CD4-positive, alpha-beta T cell (primary cell): Measurements from ENCODE around the gene MYO1E. TPM values are rescaled to one million over a fixed set of nuclear protein-coding genes. Genes with fewer than 3 reads are reported as not detected.

Experiments
- ATAC-seq: fragments of 200-7000 bp; cut with Tn5 transposase; one replicate; pipeline ENCODE4 v1.10.0; 2022; ENCODE audit warnings: mild to moderate bottlenecking; ENCODE audit not compliant: poor library complexity
- CTCF ChIA-PET: fragments of 350-600 bp; sonication (Branson Sonifier 250); formaldehyde crosslinking; loops from one replicate; lab custom pipeline; 2021; ENCODE audit warnings: antibody characterized with exemption, inconsistent platforms; lab: Charles Lee
- POLR2A ChIA-PET: fragments of 350-600 bp; sonication (Branson Sonifier 250); formaldehyde crosslinking; loops from one replicate; lab custom pipeline; 2021; ENCODE audit warnings: antibody characterized with exemption, inconsistent platforms; lab: Charles Lee
- DNase-seq, 14 experiments: peaks; one replicate each; pipeline ENCODE4 v3.0.0-alpha.2; 2013 to 2020; ENCODE audit warnings: mixed read lengths in 2 of 14
- H3K27ac ChIP-seq, 2 donors: one replicate each; pipeline versions ENCODE4 v1.5.1 to v1.7.0; 2013; ENCODE audit warnings: low read length in 2 of 2, low read depth in 1 of 2, mild to moderate bottlenecking in 1 of 2
- H3K27me3 ChIP-seq, 2 experiments: 1 replicate in 1 of 2; 2 replicates in 1 of 2; pipeline versions ENCODE4 v1.6.1 to v1.7.0; 2013; ENCODE audit warnings: low read length in 2 of 2, control low read depth in 1 of 2, mild to moderate bottlenecking in 1 of 2, moderate library complexity in 1 of 2; ENCODE audit not compliant: insufficient read depth in 2 of 2, control insufficient read depth in 1 of 2
- H3K36me3 ChIP-seq: one replicate; pipeline ENCODE4 v1.6.1; 2013; ENCODE audit warnings: low read length, control low read depth; ENCODE audit not compliant: insufficient read depth
- H3K4me1 ChIP-seq: one replicate; pipeline ENCODE4 v1.6.1; 2013; ENCODE audit warnings: low read length, control low read depth; ENCODE audit not compliant: insufficient read depth
- H3K4me3 ChIP-seq: one replicate; pipeline ENCODE4 v1.5.1; 2013; ENCODE audit warnings: mild to moderate bottlenecking, low read length, moderate library complexity
- H3K9me3 ChIP-seq, 2 experiments: 1 replicate in 1 of 2; 2 replicates in 1 of 2; pipeline versions ENCODE4 v1.6.1 to v1.7.0; 2013; ENCODE audit warnings: low read length in 2 of 2, mild to moderate bottlenecking in 2 of 2, control low read depth in 1 of 2, moderate library complexity in 1 of 2; ENCODE audit not compliant: control insufficient read depth in 1 of 2, insufficient read depth in 1 of 2
- H3K27ac Mint-ChIP-seq: one replicate; pipeline ENCODE4 v1.8.0; 2020; ENCODE audit warnings: mixed read lengths
- H3K27me3 Mint-ChIP-seq: one replicate; pipeline ENCODE4 v1.8.0; 2021; ENCODE audit warnings: mixed read lengths
- H3K36me3 Mint-ChIP-seq: one replicate; pipeline ENCODE4 v1.8.0; 2021; ENCODE audit warnings: low read depth, mixed read lengths
- H3K4me1 Mint-ChIP-seq: one replicate; pipeline ENCODE4 v1.8.0; 2021; ENCODE audit warnings: low read depth, mixed read lengths
- H3K4me3 Mint-ChIP-seq: one replicate; pipeline ENCODE4 v1.8.0; 2020; ENCODE audit warnings: mild to moderate bottlenecking, mixed read lengths
- H3K9me3 Mint-ChIP-seq: one replicate; pipeline ENCODE4 v1.8.0; 2020; ENCODE audit warnings: mixed read lengths
- intact Hi-C, 2 experiments: fragments of 100-400 bp; cut with DNase I in 1 of 2; cut with micrococcal nuclease in 1 of 2; formaldehyde crosslinking; loops; one replicate each; pipeline versions ENCODE4 v1.15.1 to v1.9.0; 2023 to 2025; cut with DNase I, micrococcal nuclease
- total RNA-seq, 174 experiments: library from RNA in 2 of 174; stranded (reverse) in 2 of 174; gene quantifications; one replicate each; pipeline ENCODE4 v1.2.3 and lab custom pipeline; 2021 to 2026
- TF ChIP-seq, protein P1 (sequence below): fragments of 200-600 bp; IDR thresholded peaks from one replicate; pipeline ENCODE4 v1.8.0; 2022; ENCODE audit warnings: antibody characterized with exemption, mild to moderate bottlenecking

The MYO1E gene
- total RNA-seq, 2 experiments from 2014 or later, result 0.59 to 0.63 TPM

GRCh38 chr15:59289574-59289973, 83.1 kb downstream of the MYO1E start:
- Mint-ChIP-seq H3K4me3 (no peak overlapping the region), H3K4me1 (no peaks in the 10 kb centered on the region), H3K27ac (no peak overlapping the region), H3K9me3 (no peaks in the 10 kb centered on the region), H3K36me3 (no peaks in the 10 kb centered on the region), H3K27me3 (no peaks in the 10 kb centered on the region)
- TF ChIP-seq, protein P1, sequence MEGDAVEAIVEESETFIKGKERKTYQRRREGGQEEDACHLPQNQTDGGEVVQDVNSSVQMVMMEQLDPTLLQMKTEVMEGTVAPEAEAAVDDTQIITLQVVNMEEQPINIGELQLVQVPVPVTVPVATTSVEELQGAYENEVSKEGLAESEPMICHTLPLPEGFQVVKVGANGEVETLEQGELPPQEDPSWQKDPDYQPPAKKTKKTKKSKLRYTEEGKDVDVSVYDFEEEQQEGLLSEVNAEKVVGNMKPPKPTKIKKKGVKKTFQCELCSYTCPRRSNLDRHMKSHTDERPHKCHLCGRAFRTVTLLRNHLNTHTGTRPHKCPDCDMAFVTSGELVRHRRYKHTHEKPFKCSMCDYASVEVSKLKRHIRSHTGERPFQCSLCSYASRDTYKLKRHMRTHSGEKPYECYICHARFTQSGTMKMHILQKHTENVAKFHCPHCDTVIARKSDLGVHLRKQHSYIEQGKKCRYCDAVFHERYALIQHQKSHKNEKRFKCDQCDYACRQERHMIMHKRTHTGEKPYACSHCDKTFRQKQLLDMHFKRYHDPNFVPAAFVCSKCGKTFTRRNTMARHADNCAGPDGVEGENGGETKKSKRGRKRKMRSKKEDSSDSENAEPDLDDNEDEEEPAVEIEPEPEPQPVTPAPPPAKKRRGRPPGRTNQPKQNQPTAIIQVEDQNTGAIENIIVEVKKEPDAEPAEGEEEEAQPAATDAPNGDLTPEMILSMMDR, result no peak
- Histone ChIP-seq H3K27me3 (no peaks in the 10 kb centered on the region), H3K4me3 (no peak overlapping the region), H3K9me3 (no peaks in the 10 kb centered on the region), H3K36me3 (no peaks in the 10 kb centered on the region), H3K4me1 (no peaks in the 10 kb centered on the region), H3K27ac (no peak overlapping the region)
- no peak for ATAC-seq
- no peak for DNase-seq
- ChIA-PET POLR2A (no interaction called here), CTCF (no interaction called here)
- intact Hi-C loops, result no loop called here

- H3K9me3 Mint-ChIP-seq, result no peaks in the 10 kb centered on the region
- CTCF ChIA-PET, result no interaction called here
- no peaks in the 10 kb centered on the region for H3K36me3 Mint-ChIP-seq
- POLR2A ChIA-PET, result no interaction called here
- Histone ChIP-seq H3K36me3 (no peaks in the 10 kb centered on the region), H3K4me1 (no peaks in the 10 kb centered on the region), H3K4me3 (no peak overlapping the region), H3K9me3 (no peaks in the 10 kb centered on the region), H3K27ac (no peak overlapping the region), H3K27me3 (no peaks in the 10 kb centered on the region)
- TF ChIP-seq, protein P1, result no peak
- ATAC-seq (no peak), DNase-seq (no peak)
- no peaks in the 10 kb centered on the region for H3K4me1 Mint-ChIP-seq
- H3K4me3 Mint-ChIP-seq, result no peak overlapping the region
- H3K27me3 Mint-ChIP-seq, result peaks cover 6% of the 10 kb centered on the region
- H3K27ac Mint-ChIP-seq, result no peak overlapping the region
- intact Hi-C loops, result no loop called here
These were observed 88.8 kb downstream of the MYO1E start for GRCh38 chr15:59283717-59284391.

DNA sequence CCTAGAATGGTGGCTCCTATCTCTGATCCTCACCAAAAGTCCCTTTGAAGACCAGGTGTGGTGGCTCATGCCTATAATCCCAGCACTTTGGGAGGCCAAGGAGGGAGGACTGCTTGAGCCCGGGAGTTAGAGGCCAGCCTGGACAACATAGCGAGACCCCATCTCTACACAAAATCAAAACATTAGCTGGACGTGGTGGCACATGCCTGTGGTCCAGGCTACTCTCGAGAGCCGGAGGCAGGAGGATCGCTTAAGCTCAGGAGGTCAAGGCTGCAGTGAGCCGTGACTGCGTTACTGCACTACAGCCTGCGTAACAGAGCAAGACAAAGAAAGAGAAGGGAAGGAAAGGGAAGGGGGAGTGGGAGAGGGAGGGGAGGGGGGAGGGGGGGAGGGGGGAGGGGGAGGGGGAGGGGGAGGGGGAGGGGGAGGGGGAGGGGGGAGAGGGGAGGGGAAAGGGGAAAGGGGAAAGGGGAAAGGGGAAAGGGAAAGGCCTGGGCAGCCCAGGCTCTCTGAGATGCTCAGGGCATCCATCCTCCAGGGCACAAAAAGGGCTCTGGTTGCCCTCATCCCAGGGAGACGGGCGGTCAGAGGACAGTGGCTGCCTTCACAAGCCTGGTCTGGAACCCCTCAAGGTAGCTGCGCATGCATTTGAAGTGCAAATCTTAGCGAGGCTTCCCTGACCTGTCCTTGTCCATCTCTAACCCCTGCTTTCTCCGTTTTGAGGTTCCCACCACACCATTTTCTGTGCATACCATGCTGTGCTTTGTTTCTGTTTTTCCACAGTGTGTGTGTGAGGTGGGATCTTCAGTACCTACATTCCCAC, 89.9 kb downstream of the MYO1E start:
- Mint-ChIP-seq H3K27me3 (peaks cover 6% of the 10 kb centered on the region), H3K4me3 (no peak overlapping the region), H3K27ac (no peak overlapping the region), H3K9me3 (no peaks in the 10 kb centered on the region), H3K36me3 (no peaks in the 10 kb centered on the region), H3K4me1 (no peaks in the 10 kb centered on the region)
- Histone ChIP-seq H3K4me1 (no peaks in the 10 kb centered on the region), H3K27me3 (no peaks in the 10 kb centered on the region), H3K9me3 (no peaks in the 10 kb centered on the region), H3K4me3 (no peak overlapping the region), H3K27ac (no peak overlapping the region), H3K36me3 (no peaks in the 10 kb centered on the region)
- no peak for ATAC-seq
- POLR2A ChIA-PET, result no interaction called here
- intact Hi-C loops, result no loop called here
- TF ChIP-seq, protein P1, result no peak
- DNase-seq, result no peak
- CTCF ChIA-PET, result no interaction called here
